ENCODE data around the gene MAGEA9B. TPM values are rescaled to one million over a fixed set of nuclear protein-coding genes. Genes with fewer than 3 reads are reported as not detected.
"Not testable (repeated sequence)": the region's sequence is repeated elsewhere in the genome, so short reads cannot be mapped to it uniquely, and the experiment has no call there.

The MAGEA9B gene
- total RNA-seq, 2 donors from 2014 or later = not detected

DNA sequence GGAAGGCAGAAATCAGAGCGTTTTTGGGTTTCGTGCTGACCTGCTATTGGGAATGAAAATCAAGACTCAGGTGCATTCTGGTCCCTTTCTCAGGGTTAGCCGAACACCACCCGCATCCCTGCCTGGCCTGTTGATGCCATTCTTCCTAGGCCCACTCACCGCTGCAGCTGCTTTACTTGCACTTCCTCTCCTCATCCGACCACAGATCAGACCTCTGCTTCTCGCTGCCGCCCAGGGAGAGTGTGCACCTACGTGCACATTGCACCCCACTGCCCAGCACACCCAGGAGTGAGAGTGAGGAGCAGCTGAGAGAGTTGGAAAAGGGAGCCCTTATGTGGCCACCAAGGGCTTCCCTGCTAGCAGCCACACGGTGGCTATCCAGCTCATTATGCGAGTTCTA is 49.8 kb downstream of the MAGEA9B start:
- H3K27me3 Mint-ChIP-seq; H3K9me3 Mint-ChIP-seq; H3K4me3 Mint-ChIP-seq; DNase-seq (ENCODE audit: low spot score); H3K27ac Mint-ChIP-seq; ATAC-seq; H3K36me3 Mint-ChIP-seq: not testable (repeated sequence)
- peaks cover 8 to 11% of the 10 kb centered on the region in 2 donors for H3K4me1 Mint-ChIP-seq (ENCODE audit: low read depth in 2 of 2)

DNA sequence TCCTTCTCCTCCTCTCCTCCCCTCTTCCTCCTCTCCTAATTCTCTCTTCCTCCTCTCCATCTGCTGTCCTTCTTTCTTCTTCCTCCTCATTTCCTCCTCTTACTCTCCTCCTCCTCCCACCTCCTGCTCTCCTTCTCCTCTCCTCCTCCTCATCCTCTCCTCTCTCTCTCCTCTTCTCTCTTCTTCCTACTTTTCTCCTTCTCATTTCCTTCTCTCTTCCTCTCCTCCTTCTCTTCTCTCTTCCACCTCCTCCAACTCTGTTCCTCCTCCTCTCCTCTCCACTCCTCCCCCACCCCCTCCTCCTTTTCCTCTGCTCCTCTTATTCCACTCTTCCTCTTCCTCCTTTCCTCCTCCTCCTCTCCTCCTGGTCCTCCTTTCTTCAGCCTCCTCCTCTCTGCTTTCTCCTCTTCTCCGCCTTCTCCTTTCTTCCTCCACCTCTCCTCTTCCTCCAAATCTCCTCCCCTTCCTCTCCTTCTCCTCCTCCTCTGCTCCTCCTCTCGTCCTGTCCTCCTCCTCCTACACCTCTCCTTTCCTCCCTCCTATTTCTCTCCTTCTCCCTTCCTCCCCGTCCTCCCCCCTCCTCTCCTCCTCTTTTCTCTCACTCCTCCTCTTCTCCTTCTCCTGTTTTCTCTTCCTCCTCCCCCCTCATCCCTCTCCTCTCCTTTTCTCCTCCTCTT is 52.2 kb downstream of the MAGEA9B start:
- not testable (repeated sequence) for H3K36me3 Mint-ChIP-seq; H3K9me3 Mint-ChIP-seq; DNase-seq (ENCODE audit: low spot score); ATAC-seq; H3K27me3 Mint-ChIP-seq; H3K4me3 Mint-ChIP-seq
- H3K27ac Mint-ChIP-seq = peak overlapping the region in 1 of 2 donors; percentile 76
- H3K4me1 Mint-ChIP-seq (ENCODE audit: low read depth in 2 of 2) = peaks cover 0 to 12% of the 10 kb centered on the region in 2 donors

DNA sequence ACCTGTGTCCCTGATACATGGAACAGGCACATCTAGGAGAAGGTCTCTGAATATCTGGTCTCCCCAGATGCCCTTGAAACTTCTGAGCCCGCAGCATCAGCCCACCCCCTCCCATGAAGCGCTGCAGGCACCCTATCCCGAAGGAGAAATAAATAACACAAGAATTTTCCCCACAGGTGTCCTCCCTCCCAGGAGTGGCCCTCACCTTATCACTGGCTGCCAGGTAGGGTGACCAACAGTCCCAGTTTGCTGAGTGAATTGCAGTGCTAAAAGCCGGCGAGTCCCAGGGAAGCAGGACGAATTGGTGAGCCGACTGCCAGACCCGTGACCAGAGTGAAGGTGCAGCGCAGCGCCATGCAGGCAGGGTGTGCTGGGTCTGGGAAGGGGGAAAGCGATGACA is 53.3 kb downstream of the MAGEA9B start:
- H3K4me3 Mint-ChIP-seq; DNase-seq (ENCODE audit: low spot score); H3K36me3 Mint-ChIP-seq; ATAC-seq; H3K27me3 Mint-ChIP-seq; H3K4me1 Mint-ChIP-seq (ENCODE audit: low read depth in 2 of 2); H3K9me3 Mint-ChIP-seq; H3K27ac Mint-ChIP-seq: not testable (repeated sequence)

DNA sequence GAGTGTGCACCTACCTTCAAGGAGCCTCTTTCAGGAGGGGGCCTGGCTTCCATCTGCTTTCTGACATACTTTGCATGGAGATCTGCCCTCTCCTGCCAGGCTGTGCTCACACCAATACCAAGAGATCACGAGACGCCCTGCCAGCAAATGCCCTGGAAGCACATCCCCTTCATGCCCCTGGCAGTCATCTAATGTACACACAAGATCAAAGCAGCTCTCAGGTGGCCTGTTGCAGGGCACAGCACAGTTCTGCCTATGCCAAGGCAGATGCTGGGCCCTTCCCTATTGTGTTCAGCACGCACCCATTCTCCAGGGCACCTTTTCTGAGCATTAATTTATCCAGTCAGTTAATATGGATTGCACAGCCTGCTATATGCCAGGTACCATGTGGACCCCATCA is 54.4 kb downstream of the MAGEA9B start:
- ATAC-seq; H3K4me1 Mint-ChIP-seq (ENCODE audit: low read depth in 2 of 2); H3K4me3 Mint-ChIP-seq; DNase-seq (ENCODE audit: low spot score); H3K27ac Mint-ChIP-seq; H3K9me3 Mint-ChIP-seq; H3K36me3 Mint-ChIP-seq; H3K27me3 Mint-ChIP-seq: not testable (repeated sequence)

Other genes with a start within 250 kb of the MAGEA9B start
- gene IDS, start 82.2 kb downstream of the MAGEA9B start, total RNA-seq = 100 to 1,000 TPM in 1 of 2 donors, 10 to 100 TPM in 1; 96.0 to 129 TPM
- 10 to 100 TPM; 32.1 to 35.0 TPM for gene EOLA1, start 46.4 kb downstream of the MAGEA9B start, total RNA-seq
- gene HSFX3, start 37.5 kb downstream of the MAGEA9B start, total RNA-seq = not detected
- under 1 TPM in 1 of 2 donors, not detected in 1; 0.45 TPM for gene HSFX2, start 7.9 kb upstream of the MAGEA9B start, total RNA-seq
- 10 to 100 TPM; 21.1 to 22.1 TPM for gene TMEM185A, start 44.3 kb upstream of the MAGEA9B start, total RNA-seq
- gene MAGEA11, start 124.6 kb upstream of the MAGEA9B start, total RNA-seq = not detected
- gene HSFX1, start 186.6 kb upstream of the MAGEA9B start, total RNA-seq = under 1 TPM; 0.33 to 0.52 TPM
- gene MAGEA9, start 194.5 kb upstream of the MAGEA9B start, total RNA-seq = not detected

All from natural killer cell treated with Interleukin-12 subunit alpha and Interleukin-12 subunit beta and Interleukin-15 and Interleukin-18, amount 100 ng/mL, for 72 hours (primary cell).